GM19455 (cell line): Measurements from ENCODE around the gene PXK.

Source experiments
- ATAC-seq: cut with Tn5 transposase; IDR thresholded peaks from one replicate; pipeline ENCODE4 v1.9.1; 2021; ENCODE audit not compliant: unreplicated experiment

The PXK gene

DNA sequence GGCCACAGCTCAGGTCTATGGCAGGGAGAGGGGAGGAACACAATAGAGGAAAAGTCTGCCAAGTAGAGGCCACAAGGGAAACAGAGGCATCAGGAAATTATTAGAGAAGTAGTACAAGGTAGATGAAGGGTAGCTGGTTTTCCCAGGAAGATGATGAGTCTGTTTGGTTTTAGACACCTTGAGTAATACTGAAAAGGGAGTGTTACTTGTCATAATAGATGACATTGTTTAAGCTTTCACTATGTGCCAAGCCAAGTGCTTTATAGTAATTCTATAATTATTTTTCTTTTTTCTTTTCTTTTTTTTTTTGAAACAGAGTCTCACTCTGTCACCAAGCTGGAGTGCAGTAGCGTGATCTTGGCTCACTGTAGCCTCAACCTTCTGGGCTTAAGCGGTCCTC is 13.7 kb downstream of the PXK start:
- no peak for ATAC-seq

- ATAC-seq: no peak
Measured at GRCh38 chr3:58347984-58348383, 15.3 kb downstream of the PXK start.

DNA sequence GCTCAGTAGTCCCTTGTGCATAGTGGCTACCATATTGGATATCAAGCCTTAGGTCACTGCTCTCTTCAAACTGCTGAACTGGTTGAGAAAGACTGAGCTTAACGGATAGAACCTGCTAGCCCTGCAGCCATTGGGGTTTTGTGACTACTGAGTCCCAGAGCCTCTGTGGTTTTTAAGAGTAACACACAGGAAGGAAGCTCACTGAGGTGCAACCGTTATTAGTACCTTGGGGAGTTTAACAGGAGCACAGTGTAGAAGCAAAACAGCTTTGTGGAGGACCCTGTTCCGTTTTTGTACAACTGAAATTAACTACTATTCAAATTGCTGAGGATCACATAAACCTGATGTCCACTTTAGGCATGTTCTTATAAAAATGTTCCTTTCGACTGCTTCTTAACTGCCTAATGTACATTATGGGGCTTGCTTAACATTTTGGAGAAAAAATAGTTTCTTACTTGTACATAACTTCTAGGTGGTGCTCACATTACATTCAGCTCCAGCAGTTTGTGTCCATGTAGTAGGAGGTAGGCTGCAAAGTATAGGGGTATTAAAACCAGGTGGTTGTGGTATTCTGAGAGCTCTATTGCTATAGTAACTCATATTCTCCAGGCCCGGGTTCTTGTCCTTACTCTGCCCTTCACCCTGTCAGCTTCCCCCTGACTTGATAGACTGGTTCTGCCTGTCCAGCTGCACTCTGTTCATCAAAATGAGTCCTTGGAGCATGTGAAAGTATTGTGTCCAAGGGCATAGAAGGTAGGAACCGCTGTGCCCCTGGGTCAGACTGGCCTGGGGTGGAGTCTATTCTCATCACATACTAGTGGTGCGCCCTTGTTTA is 17.3 kb downstream of the PXK start:
- peak; percentile 91 for ATAC-seq

GRCh38 chr3:58350627-58351013 is 17.9 kb downstream of the PXK start:
- ATAC-seq: no peak

DNA sequence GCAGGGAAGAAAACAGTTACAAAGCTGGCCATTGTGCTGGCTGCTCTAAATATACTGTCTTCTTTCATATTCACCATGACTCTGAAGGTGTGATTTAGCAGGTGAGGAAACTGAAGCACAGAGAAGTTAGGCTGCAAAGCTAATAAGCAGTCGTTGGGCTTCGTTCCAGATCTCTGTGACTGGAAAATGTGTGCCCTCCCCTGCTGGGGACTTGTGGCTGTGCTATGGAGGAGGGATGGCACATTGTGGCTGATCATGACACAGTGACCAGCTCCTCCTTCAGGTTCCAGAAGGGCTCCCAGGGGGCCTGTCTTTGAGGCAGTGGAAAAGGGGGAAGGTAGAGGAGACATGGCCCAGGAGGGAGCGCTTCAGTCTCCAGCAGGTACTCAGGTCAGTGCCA is 19.2 kb downstream of the PXK start:
- ATAC-seq: no peak

GRCh38 chr3:58352626-58353025 is 19.9 kb downstream of the PXK start:
- no peak for ATAC-seq

DNA sequence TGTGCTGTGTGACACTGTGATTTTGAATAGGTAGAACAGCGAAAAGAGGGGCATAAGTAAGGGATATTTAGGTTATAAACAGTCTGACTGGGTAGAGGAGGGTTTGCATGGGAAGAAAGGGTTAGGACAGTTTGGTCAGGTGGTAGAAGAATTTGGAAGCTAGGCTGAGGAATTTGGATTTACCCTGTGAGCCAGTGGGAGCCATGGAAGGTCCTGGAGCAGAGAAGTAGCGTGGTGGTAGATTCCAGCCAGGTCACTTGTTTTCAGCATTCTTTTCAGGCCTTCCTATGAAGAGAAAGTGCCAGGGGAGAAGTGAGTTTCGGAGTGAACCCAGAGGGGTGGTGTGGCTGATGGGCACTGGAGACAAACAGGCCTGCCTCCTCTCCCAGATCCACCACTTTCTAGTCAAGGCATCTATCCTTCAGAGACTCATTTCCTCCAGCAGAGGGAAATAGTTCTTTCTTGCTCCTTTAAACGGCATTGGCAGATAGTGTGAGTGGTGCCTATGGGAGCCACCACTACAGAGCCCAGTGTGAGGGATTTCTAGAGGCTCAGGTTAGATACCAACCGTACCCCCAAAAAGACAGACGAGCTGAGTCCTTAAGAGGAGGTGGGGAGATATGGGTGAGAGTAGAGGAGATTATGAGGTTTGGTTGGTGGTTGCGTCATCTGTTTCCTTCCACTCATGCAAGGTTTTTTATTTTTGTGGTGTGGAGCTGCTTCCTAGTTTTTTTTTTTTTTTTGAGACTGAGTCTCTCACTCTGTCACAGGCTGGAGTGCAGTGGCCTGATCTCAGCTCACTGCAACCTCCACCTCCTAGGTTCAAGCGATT is 21.2 kb downstream of the PXK start:
- ATAC-seq: no peak

GRCh38 chr3:58355179-58355578 is 22.5 kb downstream of the PXK start:
- peak; percentile 66 for ATAC-seq

GRCh38 chr3:58356054-58356453 is 23.4 kb downstream of the PXK start:
- ATAC-seq: no peak

- no peak for ATAC-seq
Measured at GRCh38 chr3:58357402-58357801, 24.7 kb downstream of the PXK start.

DNA sequence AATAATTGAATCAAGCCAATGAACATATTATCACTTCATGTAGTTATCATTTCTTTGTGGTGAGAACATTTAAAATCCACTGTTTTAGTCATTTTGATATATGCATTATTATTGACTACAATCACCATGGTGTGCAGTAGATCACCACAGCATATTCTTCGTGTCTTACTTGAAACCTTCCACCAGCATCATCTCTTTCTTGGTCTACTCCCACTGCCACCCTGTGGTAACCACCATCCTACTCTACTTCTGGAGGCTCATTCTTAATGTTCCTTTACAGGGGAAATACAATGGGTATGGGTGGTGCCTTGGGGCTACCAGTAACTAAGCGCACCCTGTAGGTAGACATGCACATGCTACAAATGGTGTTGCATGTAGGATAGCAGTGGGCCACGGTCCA is 25.4 kb downstream of the PXK start:
- no peak for ATAC-seq

DNA sequence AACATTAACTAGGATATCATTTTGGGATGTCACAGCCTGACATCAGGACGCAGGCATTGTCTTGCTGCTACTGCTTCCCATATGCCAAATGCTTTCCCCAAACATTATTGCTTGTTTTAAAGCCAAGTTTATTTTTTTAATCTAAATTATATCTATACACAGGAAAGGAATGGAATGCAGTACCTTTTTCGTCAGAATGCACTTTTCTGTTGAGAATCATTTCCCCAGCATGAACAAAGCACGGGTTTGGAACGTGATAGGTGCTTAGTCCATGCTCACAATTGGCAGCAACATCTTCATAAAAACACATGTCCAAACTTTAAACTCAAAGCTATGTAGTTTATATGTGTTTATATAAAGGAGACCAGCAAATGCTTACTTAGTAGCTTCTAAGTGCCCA is 26.1 kb downstream of the PXK start:
- no peak for ATAC-seq

DNA sequence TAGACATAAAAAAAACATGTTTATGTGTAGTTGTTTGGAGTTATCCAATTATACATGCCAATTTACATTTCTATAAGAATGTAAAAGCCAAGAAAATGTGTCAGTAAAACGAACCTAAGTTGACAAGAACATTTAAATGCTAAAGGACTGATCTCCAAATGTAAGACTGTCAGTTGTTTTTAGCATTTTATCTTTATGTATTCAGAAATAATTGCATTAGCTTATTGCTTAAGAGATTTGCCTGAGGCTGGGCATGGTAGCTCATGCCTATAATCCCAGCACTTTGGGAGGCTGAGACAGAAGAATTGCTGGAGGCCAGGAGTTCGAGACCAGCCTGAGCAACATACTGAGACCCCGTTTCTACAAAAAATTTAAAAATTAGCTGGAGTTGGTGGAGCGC is 26.9 kb downstream of the PXK start:
- no peak for ATAC-seq

DNA sequence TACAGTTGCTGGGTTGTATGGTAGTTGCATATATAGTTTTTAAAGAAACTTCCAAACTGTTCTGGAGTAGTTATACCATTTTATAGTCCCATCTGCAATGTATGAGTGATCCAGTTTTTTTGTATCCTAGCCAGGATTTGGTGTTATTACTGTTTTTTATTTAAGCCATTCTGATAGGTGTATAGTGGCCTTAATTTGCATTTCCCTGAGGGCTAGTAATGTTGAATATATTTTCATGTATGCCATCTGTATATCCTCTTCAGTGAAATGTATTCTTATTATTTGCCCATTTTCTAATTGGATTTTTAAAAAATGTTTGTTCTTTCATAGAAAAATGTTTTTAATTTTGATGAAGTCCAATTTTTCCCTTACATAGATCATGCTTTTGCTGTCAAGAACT is 29.2 kb downstream of the PXK start:
- ATAC-seq: no peak

DNA sequence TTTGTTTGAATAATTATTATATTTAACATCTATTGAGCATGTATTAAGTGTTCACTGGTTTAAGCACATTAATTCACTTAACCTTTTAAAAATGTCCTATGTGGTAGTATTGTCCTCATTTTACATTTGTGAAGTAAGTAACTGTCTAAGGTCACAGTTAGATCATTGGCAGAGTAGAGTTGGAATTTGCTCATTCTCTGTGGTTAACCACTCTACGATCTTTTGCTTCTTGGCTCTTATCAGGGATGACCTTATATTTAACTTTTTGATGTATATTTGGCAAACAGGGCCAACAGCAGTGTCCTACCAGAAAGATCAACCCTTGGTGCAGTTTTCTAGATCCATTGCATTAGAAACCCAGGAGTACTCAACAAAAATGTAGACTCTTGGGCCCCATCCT is 34.0 kb downstream of the PXK start:
- ATAC-seq: no peak

- no peak for ATAC-seq
Measured at GRCh38 chr3:58369038-58369437, 36.3 kb downstream of the PXK start.

GRCh38 chr3:58369876-58370275 is 37.2 kb downstream of the PXK start:
- ATAC-seq: no peak

DNA sequence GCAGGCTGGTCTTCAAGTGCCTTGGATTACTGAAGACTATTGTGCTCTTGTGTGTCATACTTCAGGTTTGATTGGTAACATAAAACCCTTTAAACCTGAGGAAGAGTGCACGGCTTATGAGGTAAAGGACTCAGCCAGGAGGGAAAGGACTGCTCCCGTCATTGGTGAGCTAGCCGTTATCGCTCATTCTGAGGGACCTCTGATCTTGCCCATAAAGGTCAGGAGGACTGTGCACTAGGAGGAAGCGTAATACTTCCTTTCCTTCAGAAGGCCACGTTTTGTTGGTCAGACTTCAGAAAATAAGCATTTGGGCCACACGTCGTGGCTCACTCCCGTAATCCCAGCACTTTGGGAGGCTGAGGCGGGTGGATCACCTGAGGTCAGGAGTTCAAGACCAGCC is 37.7 kb downstream of the PXK start:
- ATAC-seq: no peak

DNA sequence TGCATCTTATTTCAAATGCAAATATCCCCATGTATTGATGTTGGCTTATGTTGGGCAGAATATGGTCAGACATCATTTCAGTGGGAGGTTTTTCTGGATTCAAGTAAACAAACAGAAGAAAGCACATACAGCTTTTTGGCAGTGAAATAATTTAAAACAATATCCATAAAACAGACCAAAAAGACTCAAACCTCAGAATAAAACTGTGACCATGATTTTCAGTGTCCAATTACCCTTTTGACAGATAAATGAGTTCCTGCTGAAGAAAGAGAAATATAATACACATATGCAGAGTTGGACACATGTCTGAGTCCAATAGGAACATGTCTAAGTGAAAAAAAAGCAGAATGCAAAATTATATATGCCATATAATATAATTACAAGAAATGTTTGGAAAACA is 39.1 kb downstream of the PXK start:
- no peak for ATAC-seq

GRCh38 chr3:58375254-58375653 is 42.6 kb downstream of the PXK start:
- no peak for ATAC-seq

- no peak for ATAC-seq
Measured at GRCh38 chr3:58377168-58377567, 44.5 kb downstream of the PXK start.

DNA sequence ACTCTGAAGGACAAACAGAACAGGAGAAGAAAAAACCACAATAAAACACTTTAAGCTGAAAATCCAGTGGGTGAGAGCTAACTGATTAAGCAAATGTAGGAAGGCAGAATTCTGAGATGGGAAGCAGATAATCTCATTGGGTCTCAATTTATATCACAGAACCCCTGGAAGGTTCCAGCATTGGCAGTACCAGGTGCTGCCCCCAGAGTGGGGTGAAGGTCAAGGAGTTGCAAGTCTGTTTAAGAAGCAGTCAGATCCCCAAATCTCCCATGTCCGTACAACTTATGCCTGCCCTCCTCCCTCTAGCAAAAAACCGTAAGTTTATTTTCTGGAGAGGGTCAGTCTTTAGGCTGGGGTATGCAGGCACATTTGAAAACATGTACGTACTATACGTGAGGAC is 45.1 kb downstream of the PXK start:
- no peak for ATAC-seq
